Measurements from ENCODE around the gene AKR1B1.

GRCh38 chr7:134464496-134464895, 5.6 kb upstream of the AKR1B1 start:
- TF ChIP-seq CTCF (conservative IDR thresholded peaks at IDR 0.05; ENCODE audit: low read depth, low read length) (no peak), EZH2 (IDR thresholded peaks at IDR 0.05; ENCODE audit: borderline replicate concordance, low read depth, low read length, poor library complexity, severe bottlenecking) (no peak)
